Activated CD8-positive, alpha-beta T cell treated with anti-CD3 and anti-CD28 coated beads, Interleukin-2, amount 10 ng/mL, durations not matched to agents 7 days and 5 days (primary cell): ENCODE measurements around the gene FGF6. TPM values are rescaled to one million over a fixed set of nuclear protein-coding genes. Genes with fewer than 3 reads are reported as not detected.
"Not testable (repeated sequence)": the region's sequence is repeated elsewhere in the genome, so short reads cannot be mapped to it uniquely, and the experiment has no call there.

ENCODE experiments used
- ATAC-seq: fragments of 150-1000 bp; cut with Tn5 transposase; one replicate; pipeline ENCODE4 v1.10.0; 2021; ENCODE audit warnings: moderate library complexity
- CTCF ChIA-PET: fragments of 350-600 bp; sonication (Branson Sonifier 250); formaldehyde crosslinking; loops from one replicate; lab custom pipeline; 2021; ENCODE audit warnings: antibody characterized with exemption; lab: Charles Lee
- POLR2A ChIA-PET: fragments of 350-600 bp; sonication (Branson Sonifier 250); formaldehyde crosslinking; loops from one replicate; lab custom pipeline; 2021; ENCODE audit warnings: antibody characterized with exemption; lab: Charles Lee
- DNase-seq: peaks from one replicate; pipeline ENCODE4 v3.0.0-alpha.2; 2020
- H3K27ac Mint-ChIP-seq: one replicate; pipeline ENCODE4 v1.8.0; 2021; ENCODE audit warnings: mild to moderate bottlenecking, mixed read lengths
- H3K27me3 Mint-ChIP-seq: one replicate; pipeline ENCODE4 v1.8.0; 2021; ENCODE audit warnings: low read depth, mixed read lengths
- H3K36me3 Mint-ChIP-seq: one replicate; pipeline ENCODE4 v1.8.0; 2021; ENCODE audit warnings: low read depth, mixed read lengths
- H3K4me1 Mint-ChIP-seq: one replicate; pipeline ENCODE4 v1.8.0; 2021; ENCODE audit warnings: low read depth, mixed read lengths
- H3K4me3 Mint-ChIP-seq: one replicate; pipeline ENCODE4 v1.8.0; 2021; ENCODE audit warnings: mild to moderate bottlenecking, mixed read lengths
- H3K9me3 Mint-ChIP-seq: one replicate; pipeline ENCODE4 v1.8.0; 2022; ENCODE audit warnings: mixed read lengths; ENCODE audit not compliant: insufficient read depth
- total RNA-seq, 2 experiments: library from RNA; stranded (reverse); gene quantifications; one replicate each; pipeline ENCODE4 v1.2.3, GENCODE V29; 2021

FGF6 gene
- total RNA-seq, 2 experiments from 2014 or later = not detected

DNA sequence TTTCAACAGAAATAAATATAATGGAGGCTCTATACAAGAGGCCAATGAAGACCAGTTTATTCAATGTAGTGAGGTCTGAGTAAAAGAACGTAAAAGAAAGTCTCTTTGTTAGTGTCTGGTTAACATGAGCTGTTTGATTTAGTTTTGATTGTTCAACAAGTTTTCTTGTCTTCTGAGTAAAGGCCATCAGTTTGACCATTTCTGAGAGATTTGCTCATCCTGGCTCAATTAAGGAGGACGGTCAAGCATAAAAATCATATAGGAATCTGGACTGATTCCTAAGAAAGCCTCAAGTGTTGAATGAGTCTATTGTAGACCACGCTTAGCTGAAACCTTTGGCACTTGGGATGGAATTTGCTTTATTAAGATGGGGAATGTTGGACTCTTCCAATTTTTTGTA lies 33.6 kb downstream of the FGF6 start:
- Mint-ChIP-seq H3K27me3 (peaks cover 38% of the 10 kb centered on the region), H3K9me3 (no peaks in the 10 kb centered on the region), H3K4me3 (no peak overlapping the region), H3K36me3 (no peaks in the 10 kb centered on the region), H3K27ac (no peak overlapping the region), H3K4me1 (peaks cover 24% of the 10 kb centered on the region)
- ChIA-PET CTCF (interaction anchor here (0.7 to 1.3 kb wide), 2 partner anchors 9 to 754 kb away, joined by 3 to 4 read pairs; no protein-coding TSS in a partner anchor), POLR2A (no interaction called here)
- DNase-seq (no peak), ATAC-seq (no peak)

DNA sequence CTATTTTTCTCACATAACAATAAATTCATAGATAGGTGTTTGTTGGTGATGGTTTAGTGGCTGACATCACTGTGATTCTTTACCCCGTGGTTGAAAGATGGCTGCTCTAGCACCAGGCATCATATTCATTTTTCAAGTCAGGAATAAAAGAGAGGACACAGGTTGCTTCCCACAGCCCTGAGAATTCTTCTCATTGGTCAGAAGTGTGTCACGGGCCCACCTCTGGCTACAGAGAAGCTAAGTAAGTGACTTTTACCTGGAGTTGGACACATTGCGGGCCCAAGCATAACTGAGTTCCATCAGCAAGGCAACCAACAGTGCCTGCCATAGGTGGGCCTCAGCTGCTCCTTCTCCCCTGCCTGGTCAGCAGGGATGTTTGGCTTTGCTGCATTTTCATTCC lies 38.5 kb downstream of the FGF6 start:
- H3K4me3 Mint-ChIP-seq = no peak overlapping the region
- ATAC-seq (no peak), DNase-seq (no peak)
- no peak overlapping the region for H3K27ac Mint-ChIP-seq
- H3K4me1 Mint-ChIP-seq = no peaks in the 10 kb centered on the region
- H3K36me3 Mint-ChIP-seq = no peaks in the 10 kb centered on the region
- ChIA-PET POLR2A (no interaction called here), CTCF (no interaction called here)
- H3K9me3 Mint-ChIP-seq = no peaks in the 10 kb centered on the region
- peaks cover 20% of the 10 kb centered on the region for H3K27me3 Mint-ChIP-seq

DNA sequence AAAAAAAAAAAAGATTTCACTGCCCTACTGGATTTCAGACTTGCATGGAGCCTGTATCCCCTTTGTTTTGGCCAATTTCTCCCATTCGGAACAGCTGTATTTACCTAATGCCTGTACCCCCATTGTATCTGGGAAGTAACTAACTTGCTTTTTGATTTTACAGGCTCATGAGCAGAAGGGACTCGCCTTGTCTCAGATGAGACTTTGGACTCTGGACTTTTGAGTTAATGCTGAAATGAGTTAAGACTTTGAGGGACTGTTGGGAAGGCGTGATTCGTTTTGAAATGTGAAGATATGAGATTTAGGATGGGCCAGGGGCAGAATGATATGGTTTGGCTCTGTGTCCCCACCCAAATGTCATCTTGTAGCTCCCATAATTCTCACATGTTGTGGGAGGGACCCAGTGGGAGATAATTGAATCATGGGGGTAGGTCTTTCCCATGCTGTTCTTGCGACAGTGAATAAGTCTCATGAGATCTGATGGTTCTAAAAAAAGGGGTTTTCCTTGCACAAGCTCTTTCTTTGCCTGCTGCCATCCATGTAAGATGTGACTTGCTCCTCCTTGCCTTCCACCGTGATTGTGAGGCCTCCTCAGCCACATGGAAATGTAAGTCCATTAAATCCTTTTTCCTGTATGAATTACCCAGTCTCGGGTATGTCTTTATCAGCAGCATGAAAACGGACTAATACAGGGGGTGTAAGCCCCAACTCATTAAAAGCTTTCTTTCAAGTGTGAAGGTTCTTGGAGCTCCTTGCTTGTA lies 40.6 kb downstream of the FGF6 start:
- not testable (repeated sequence) for H3K9me3 Mint-ChIP-seq, H3K4me1 Mint-ChIP-seq, H3K4me3 Mint-ChIP-seq, H3K36me3 Mint-ChIP-seq, H3K27ac Mint-ChIP-seq, ATAC-seq, DNase-seq
- CTCF ChIA-PET = interaction anchor here (1.4 to 1.7 kb wide), 2 partner anchors 16 to 49 kb away, joined by 3 to 5 read pairs; no protein-coding TSS in a partner anchor
- POLR2A ChIA-PET = interaction anchor here (0.6 kb wide), 1 partner anchor 127 kb away, joined by 3 read pairs; no protein-coding TSS in a partner anchor
- peaks cover 18% of the 10 kb centered on the region for H3K27me3 Mint-ChIP-seq

DNA sequence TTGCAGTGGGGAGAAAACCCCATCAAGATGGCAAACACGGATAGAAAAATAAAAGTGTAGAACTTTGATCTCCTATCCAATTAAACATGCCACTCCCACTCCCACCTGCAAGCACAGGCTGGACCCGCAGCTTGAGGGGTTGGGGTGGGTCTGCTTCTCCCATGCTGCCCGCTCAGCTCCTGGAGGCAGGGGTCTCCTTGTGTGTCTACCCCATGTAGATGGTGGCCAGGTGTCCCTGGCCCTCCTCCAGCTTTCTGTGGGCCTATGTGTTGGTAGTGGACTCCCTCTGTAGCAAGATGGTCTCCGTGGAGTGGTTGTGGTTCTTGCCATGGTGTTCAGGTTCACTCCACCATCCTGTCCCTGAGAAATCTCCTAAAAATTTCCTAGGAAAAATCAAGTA lies 42.6 kb downstream of the FGF6 start:
- ChIA-PET CTCF (interaction anchor here (1.5 kb wide), 1 partner anchor 19 kb away, joined by 6 read pairs; no protein-coding TSS in a partner anchor), POLR2A (no interaction called here)
- H3K4me3 Mint-ChIP-seq = no peak overlapping the region
- H3K27me3 Mint-ChIP-seq = peaks cover 21% of the 10 kb centered on the region
- ATAC-seq = no peak
- H3K9me3 Mint-ChIP-seq = no peaks in the 10 kb centered on the region
- no peaks in the 10 kb centered on the region for H3K4me1 Mint-ChIP-seq
- no peak for DNase-seq
- H3K36me3 Mint-ChIP-seq = no peaks in the 10 kb centered on the region
- H3K27ac Mint-ChIP-seq = no peak overlapping the region

DNA sequence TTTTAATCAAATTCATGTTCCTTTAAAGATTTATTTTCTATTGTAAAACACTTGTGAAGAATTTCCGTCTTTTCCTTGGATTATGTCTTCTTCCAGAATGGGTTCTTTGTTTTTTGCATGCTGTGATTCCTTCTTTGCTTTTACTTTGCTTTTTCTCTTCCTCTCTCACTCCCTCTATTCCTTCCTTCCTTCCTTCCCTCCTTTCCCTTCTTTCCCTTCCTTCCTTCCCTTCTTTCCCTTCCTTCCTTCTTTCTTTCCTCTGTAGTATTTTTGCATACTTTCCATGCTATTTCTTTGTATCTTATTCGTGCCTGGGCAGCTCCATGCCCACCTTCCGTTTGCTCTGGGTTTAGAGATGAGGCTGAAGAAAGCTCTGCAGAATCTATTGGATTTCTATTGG lies 44.5 kb downstream of the FGF6 start:
- no peak for DNase-seq
- POLR2A ChIA-PET = no interaction called here
- Mint-ChIP-seq H3K36me3 (no peaks in the 10 kb centered on the region), H3K4me3 (no peak overlapping the region), H3K4me1 (no peaks in the 10 kb centered on the region), H3K9me3 (no peaks in the 10 kb centered on the region), H3K27ac (no peak overlapping the region), H3K27me3 (peaks cover 27% of the 10 kb centered on the region)
- CTCF ChIA-PET = interaction anchor here (1.3 kb wide), 1 partner anchor 12 kb away, joined by 3 read pairs; no protein-coding TSS in a partner anchor
- no peak for ATAC-seq

DNA sequence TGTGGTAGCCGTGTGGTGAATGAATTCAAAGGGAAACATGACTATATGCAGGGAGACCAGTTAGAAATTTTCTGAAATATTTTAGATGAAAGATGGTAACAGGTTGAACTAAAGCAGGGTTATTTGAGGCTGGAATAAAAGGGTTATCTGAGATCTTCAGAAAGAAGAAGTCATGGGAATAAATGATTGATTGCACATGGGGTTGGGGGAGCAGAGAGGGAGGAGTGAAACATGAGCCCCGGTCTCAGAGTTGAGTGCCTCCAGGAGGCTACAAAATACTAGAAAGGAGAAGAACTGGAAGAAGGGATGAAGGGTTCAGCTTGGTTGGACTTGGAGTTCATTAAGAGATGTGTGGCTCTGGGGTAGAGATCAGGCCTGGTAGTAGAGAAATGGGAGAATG lies 49.8 kb downstream of the FGF6 start:
- Mint-ChIP-seq H3K9me3 (no peaks in the 10 kb centered on the region), H3K27me3 (peaks cover 39% of the 10 kb centered on the region), H3K4me1 (peaks cover 25% of the 10 kb centered on the region), H3K4me3 (no peak overlapping the region), H3K27ac (no peak overlapping the region), H3K36me3 (no peaks in the 10 kb centered on the region)
- no peak for ATAC-seq
- DNase-seq = no peak
- CTCF ChIA-PET = no interaction called here
- POLR2A ChIA-PET = no interaction called here

DNA sequence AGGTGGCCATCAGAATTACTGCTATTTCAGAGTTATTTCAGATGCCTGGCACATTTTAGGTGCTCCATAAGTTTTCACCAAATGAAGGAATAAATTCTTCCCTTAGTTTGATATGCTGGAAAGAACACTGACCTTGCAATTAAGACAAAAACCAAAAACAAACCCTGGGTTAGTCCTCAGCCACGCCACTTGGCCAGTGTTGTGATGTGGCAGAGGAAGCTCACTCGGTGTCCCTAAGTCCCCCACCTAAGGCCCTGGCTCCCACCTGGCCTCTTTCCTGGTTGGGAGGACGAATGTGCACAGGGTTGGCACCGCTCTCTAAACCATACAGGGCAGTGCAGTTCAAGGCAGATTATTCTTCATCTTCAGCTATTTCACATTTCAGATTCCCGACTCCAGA lies 52.4 kb downstream of the FGF6 start:
- DNase-seq = no peak
- Mint-ChIP-seq H3K27ac (no peak overlapping the region), H3K36me3 (no peaks in the 10 kb centered on the region), H3K4me3 (no peak overlapping the region), H3K9me3 (no peaks in the 10 kb centered on the region), H3K27me3 (peaks cover 32% of the 10 kb centered on the region), H3K4me1 (peaks cover 25% of the 10 kb centered on the region)
- ChIA-PET POLR2A (interaction anchor here (0.6 kb wide), 1 partner anchor 274 kb away, joined by 3 read pairs; no protein-coding TSS in a partner anchor), CTCF (interaction anchor here (1.3 kb wide), 1 partner anchor 28 kb away, joined by 5 read pairs; no protein-coding TSS in a partner anchor)
- ATAC-seq = no peak

DNA sequence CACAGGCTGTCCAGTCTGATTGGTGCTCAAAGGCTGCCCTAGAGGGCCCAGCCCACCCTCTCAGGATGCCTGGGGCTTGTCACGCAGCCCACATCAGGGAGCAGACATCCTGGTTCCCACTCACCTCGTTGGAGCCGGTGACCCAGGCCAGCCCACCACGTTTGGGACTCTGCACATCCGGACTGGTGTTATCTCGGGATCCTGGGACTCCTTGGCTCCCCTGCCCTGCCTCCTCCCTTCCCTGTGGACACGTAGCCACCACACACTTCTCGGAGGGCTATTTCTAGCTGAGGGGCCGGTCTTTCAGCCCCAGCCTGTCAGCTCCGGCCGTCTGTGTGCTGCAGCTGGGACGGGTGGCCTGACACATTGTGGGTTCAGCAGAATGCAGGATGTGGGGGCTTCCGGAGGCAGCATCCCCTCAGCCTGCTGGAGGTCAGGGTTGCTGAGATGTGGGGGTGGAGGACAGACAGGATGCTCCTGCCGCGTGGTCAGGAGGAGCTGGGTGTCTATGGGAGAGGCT lies 53.3 kb downstream of the FGF6 start:
- POLR2A ChIA-PET = interaction anchor here (0.6 kb wide), 1 partner anchor 274 kb away, joined by 3 read pairs; no protein-coding TSS in a partner anchor
- no peaks in the 10 kb centered on the region for H3K36me3 Mint-ChIP-seq
- H3K27me3 Mint-ChIP-seq = peaks cover 36% of the 10 kb centered on the region
- peak; percentile 60 for DNase-seq
- peak overlapping the region; percentile 82 for H3K27ac Mint-ChIP-seq
- CTCF ChIA-PET = no interaction called here
- ATAC-seq = peak; percentile 79
- H3K4me3 Mint-ChIP-seq = peak overlapping the region; percentile 63
- H3K4me1 Mint-ChIP-seq = peaks cover 25% of the 10 kb centered on the region
- H3K9me3 Mint-ChIP-seq = no peaks in the 10 kb centered on the region

DNA sequence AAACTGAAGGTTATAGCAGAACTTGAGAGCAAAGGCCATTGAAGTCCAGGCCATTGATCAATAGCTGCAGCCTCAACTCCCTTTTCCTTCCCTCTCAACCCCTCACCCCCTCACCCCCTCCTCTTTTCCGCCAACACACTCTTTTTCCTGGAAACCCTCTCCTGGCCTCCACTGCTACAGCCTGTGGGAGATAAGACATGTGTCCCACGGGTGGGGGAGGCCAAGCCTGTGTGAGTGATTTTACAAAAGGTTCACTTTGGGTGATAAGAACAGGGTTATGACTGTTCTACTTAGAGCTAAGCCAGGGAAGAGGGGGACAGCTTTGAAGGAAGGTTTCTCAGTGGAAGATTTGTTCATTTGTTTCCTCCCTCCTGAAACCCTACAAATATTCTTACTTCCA lies 57.0 kb downstream of the FGF6 start:
- Mint-ChIP-seq H3K27me3 (peaks cover 22% of the 10 kb centered on the region), H3K4me1 (peaks cover 21% of the 10 kb centered on the region), H3K4me3 (no peak overlapping the region), H3K36me3 (no peaks in the 10 kb centered on the region), H3K27ac (no peak overlapping the region), H3K9me3 (no peaks in the 10 kb centered on the region)
- DNase-seq (no peak), ATAC-seq (no peak)
- ChIA-PET POLR2A (no interaction called here), CTCF (interaction anchor here (0.5 to 0.8 kb wide), 2 partner anchors 9 to 139 kb away, joined by 3 to 4 read pairs; partner anchors contain the start of gene FGF23)

DNA sequence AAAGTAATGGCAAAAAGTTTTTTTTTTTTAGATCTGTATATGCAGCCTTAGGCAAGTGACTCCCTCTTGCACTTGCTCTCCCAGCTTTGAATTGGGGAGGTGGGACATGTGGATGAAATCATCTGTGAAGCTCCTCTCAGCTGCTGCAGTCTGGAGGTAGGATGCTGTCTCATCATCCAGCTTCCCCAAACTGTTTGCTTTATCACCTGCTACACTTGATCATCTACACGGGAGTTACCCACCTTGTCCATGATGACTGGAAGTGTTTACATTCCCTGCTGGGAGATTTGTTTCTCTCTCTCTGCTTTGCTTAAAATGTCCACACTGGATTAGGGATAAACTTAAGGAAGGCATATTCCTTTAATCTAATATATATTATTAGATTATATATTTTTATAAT lies 57.6 kb downstream of the FGF6 start:
- CTCF ChIA-PET = no interaction called here
- DNase-seq (no peak), ATAC-seq (no peak)
- H3K27ac Mint-ChIP-seq = no peak overlapping the region
- H3K36me3 Mint-ChIP-seq = no peaks in the 10 kb centered on the region
- no peaks in the 10 kb centered on the region for H3K9me3 Mint-ChIP-seq
- POLR2A ChIA-PET = no interaction called here
- H3K4me1 Mint-ChIP-seq = peaks cover 18% of the 10 kb centered on the region
- H3K27me3 Mint-ChIP-seq = peaks cover 22% of the 10 kb centered on the region
- no peak overlapping the region for H3K4me3 Mint-ChIP-seq

DNA sequence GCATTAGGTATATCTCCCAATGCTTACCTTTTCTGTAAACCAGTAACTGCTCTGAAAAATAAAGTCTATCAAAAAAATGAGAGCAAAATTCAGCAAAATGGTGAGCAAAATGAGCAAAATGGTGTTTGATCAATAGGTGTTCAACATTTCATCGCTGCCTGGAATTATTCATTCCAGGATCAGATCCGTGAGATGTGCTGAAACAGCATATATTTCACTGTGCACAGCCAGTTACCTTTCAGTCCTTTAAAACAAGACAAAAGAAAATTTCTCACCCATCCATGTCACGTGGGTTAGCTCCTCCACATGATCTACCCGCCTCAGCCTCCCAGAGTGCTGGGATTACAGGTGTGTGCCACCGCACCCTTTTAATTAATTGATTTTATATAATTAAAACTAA lies 58.0 kb downstream of the FGF6 start:
- no peak for DNase-seq
- H3K9me3 Mint-ChIP-seq = no peaks in the 10 kb centered on the region
- ChIA-PET POLR2A (no interaction called here), CTCF (no interaction called here)
- H3K4me3 Mint-ChIP-seq = no peak overlapping the region
- ATAC-seq = no peak
- H3K27me3 Mint-ChIP-seq = peaks cover 19% of the 10 kb centered on the region
- H3K27ac Mint-ChIP-seq = no peak overlapping the region
- H3K4me1 Mint-ChIP-seq = peaks cover 13% of the 10 kb centered on the region
- no peaks in the 10 kb centered on the region for H3K36me3 Mint-ChIP-seq

DNA sequence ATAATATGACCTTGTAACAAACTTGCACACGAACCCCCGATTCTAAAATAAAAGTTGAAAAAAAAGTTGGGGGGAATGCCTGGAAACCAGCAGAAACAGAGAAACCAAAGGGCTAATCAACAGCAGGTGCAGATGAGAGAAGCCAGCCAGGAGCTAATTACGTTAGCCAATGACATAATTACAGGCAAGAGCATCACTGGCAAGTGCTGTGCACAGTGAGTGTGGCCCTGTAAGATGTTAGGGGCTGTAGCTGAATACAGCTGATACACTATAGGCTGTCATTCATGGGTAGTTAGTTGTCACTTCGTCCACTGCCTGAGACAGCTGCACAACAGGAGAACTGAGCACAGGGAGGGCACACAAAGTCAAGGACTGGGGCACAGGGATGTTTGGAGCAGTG lies 58.8 kb downstream of the FGF6 start:
- no peak for ATAC-seq
- Mint-ChIP-seq H3K36me3 (no peaks in the 10 kb centered on the region), H3K27ac (no peak overlapping the region), H3K4me3 (no peak overlapping the region), H3K9me3 (no peaks in the 10 kb centered on the region), H3K4me1 (peaks cover 5% of the 10 kb centered on the region), H3K27me3 (peaks cover 21% of the 10 kb centered on the region)
- POLR2A ChIA-PET = no interaction called here
- CTCF ChIA-PET = no interaction called here
- no peak for DNase-seq
